ENCODE data around the gene ADRA2B. TPM values are rescaled to one million over a fixed set of nuclear protein-coding genes. Genes with fewer than 3 reads are reported as not detected.

Gene ADRA2B
- total RNA-seq, 2 experiments from 2014 or later = 0.52 TPM

GRCh38 chr2:96118698-96119388 lies 2.5 kb upstream of the ADRA2B start:
- no peak for DNase-seq
- no peak overlapping the region for H3K4me3 Mint-ChIP-seq
- peaks cover 33% of the 10 kb centered on the region for H3K27me3 Mint-ChIP-seq (ENCODE audit: low read depth)
- intact Hi-C loops (cut with micrococcal nuclease) = loop anchor here (5.0 kb wide), 1 partner anchor 112 kb away; no protein-coding TSS in a partner anchor
- CTCF ChIA-PET = interaction anchor here (0.8 to 4.8 kb wide), 10 partner anchors 12 to 126 kb away, joined by 3 to 43 read pairs (median 6); partner anchors contain the start of genes ANKRD36C and ASTL
- H3K9me3 Mint-ChIP-seq = no peaks in the 10 kb centered on the region
- no peaks in the 10 kb centered on the region for H3K36me3 Mint-ChIP-seq (ENCODE audit: low read depth)
- no peak overlapping the region for H3K27ac Mint-ChIP-seq
- peaks cover 8% of the 10 kb centered on the region for H3K4me1 Mint-ChIP-seq (ENCODE audit: low read depth)

- intact Hi-C loops (cut with micrococcal nuclease) = loop anchor here (1.0 to 5.0 kb wide), 2 partner anchors 111 to 126 kb away; no protein-coding TSS in a partner anchor
- Mint-ChIP-seq H3K4me3 (peak overlapping the region; percentile 50), H3K27me3 (ENCODE audit: low read depth) (peaks cover 33% of the 10 kb centered on the region), H3K27ac (no peak overlapping the region), H3K36me3 (ENCODE audit: low read depth) (no peaks in the 10 kb centered on the region), H3K9me3 (no peaks in the 10 kb centered on the region), H3K4me1 (ENCODE audit: low read depth) (peaks cover 8% of the 10 kb centered on the region)
- CTCF ChIA-PET = interaction anchor here (0.8 to 4.8 kb wide), 16 partner anchors 9 to 125 kb away, joined by 3 to 43 read pairs (median 6); partner anchors contain the start of genes ANKRD36C and ASTL
- no peak for DNase-seq
Observed at GRCh38 chr2:96117701-96118588, 1.6 kb upstream of the ADRA2B start.

- Mint-ChIP-seq H3K4me1 (ENCODE audit: low read depth) (peaks cover 8% of the 10 kb centered on the region), H3K27ac (no peak overlapping the region), H3K9me3 (no peaks in the 10 kb centered on the region), H3K4me3 (peak overlapping the region; percentile 72), H3K27me3 (ENCODE audit: low read depth) (peaks cover 32% of the 10 kb centered on the region), H3K36me3 (ENCODE audit: low read depth) (no peaks in the 10 kb centered on the region)
- DNase-seq = peak; percentile 54
- intact Hi-C loops (cut with micrococcal nuclease) = loop anchor here (1.0 to 5.0 kb wide), 2 partner anchors 110 to 125 kb away; no protein-coding TSS in a partner anchor
- CTCF ChIA-PET = interaction anchor here (0.6 to 4.8 kb wide), 19 partner anchors 8 to 607 kb away, joined by 3 to 43 read pairs (median 5); partner anchors contain the start of genes ANKRD36C, ASTL, DUSP2 and STARD7
Observed at GRCh38 chr2:96116879-96117533, 635 bp upstream of the ADRA2B start.

- CTCF ChIA-PET = interaction anchor here (0.5 to 4.8 kb wide), 11 partner anchors 9 to 123 kb away, joined by 3 to 43 read pairs (median 7); partner anchors contain the start of genes ANKRD36C, ASTL and STARD7
- H3K27me3 Mint-ChIP-seq (ENCODE audit: low read depth) = peaks cover 20% of the 10 kb centered on the region
- H3K4me1 Mint-ChIP-seq (ENCODE audit: low read depth) = peaks cover 8% of the 10 kb centered on the region
- no peaks in the 10 kb centered on the region for H3K9me3 Mint-ChIP-seq
- intact Hi-C loops (cut with micrococcal nuclease) = loop anchor here (5.0 kb wide), 1 partner anchor 109 kb away; no protein-coding TSS in a partner anchor
- H3K27ac Mint-ChIP-seq = no peak overlapping the region
- H3K36me3 Mint-ChIP-seq (ENCODE audit: low read depth) = no peaks in the 10 kb centered on the region
- peak overlapping the region; percentile 72 for H3K4me3 Mint-ChIP-seq
- DNase-seq = no peak
Observed at GRCh38 chr2:96115631-96116423, 544 bp downstream of the ADRA2B start.

- H3K4me1 Mint-ChIP-seq (ENCODE audit: low read depth) = peaks cover 8% of the 10 kb centered on the region
- CTCF ChIA-PET = interaction anchor here (1.9 to 4.8 kb wide), 2 partner anchors 24 to 60 kb away, joined by 7 to 43 read pairs; partner anchors contain the start of gene ASTL
- H3K9me3 Mint-ChIP-seq = no peaks in the 10 kb centered on the region
- no peaks in the 10 kb centered on the region for H3K36me3 Mint-ChIP-seq (ENCODE audit: low read depth)
- H3K4me3 Mint-ChIP-seq = peak overlapping the region; percentile 72
- no peak overlapping the region for H3K27ac Mint-ChIP-seq
- intact Hi-C loops (cut with micrococcal nuclease) = loop anchor here (5.0 kb wide), 1 partner anchor 108 kb away; no protein-coding TSS in a partner anchor
- DNase-seq = no peak
- peaks cover 13% of the 10 kb centered on the region for H3K27me3 Mint-ChIP-seq (ENCODE audit: low read depth)
Observed at GRCh38 chr2:96114903-96115581, 1.3 kb downstream of the ADRA2B start.

GRCh38 chr2:96114546-96114902 lies 1.8 kb downstream of the ADRA2B start:
- intact Hi-C loops (cut with micrococcal nuclease) = no loop called here
- Mint-ChIP-seq H3K36me3 (ENCODE audit: low read depth) (no peaks in the 10 kb centered on the region), H3K27ac (no peak overlapping the region), H3K4me3 (no peak overlapping the region), H3K27me3 (ENCODE audit: low read depth) (peaks cover 11% of the 10 kb centered on the region), H3K9me3 (no peaks in the 10 kb centered on the region), H3K4me1 (ENCODE audit: low read depth) (peaks cover 8% of the 10 kb centered on the region)
- CTCF ChIA-PET = interaction anchor here (1.9 kb wide), 1 partner anchor 24 kb away, joined by 7 read pairs; the partner anchor contains the start of gene ASTL
- no peak for DNase-seq

GRCh38 chr2:96113951-96114350 lies 2.4 kb downstream of the ADRA2B start:
- intact Hi-C loops (cut with micrococcal nuclease) = loop anchor here (2.0 kb wide), 1 partner anchor 153 kb away; the partner anchor contains the start of gene CIAO1
- no peak overlapping the region for H3K27ac Mint-ChIP-seq
- H3K27me3 Mint-ChIP-seq (ENCODE audit: low read depth) = peaks cover 11% of the 10 kb centered on the region
- no peaks in the 10 kb centered on the region for H3K9me3 Mint-ChIP-seq
- peaks cover 8% of the 10 kb centered on the region for H3K4me1 Mint-ChIP-seq (ENCODE audit: low read depth)
- no peak for DNase-seq
- H3K4me3 Mint-ChIP-seq = no peak overlapping the region
- CTCF ChIA-PET = interaction anchor here (0.7 to 1.9 kb wide), 3 partner anchors 25 to 121 kb away, joined by 3 to 17 read pairs (median 7); partner anchors contain the start of gene ASTL
- no peaks in the 10 kb centered on the region for H3K36me3 Mint-ChIP-seq (ENCODE audit: low read depth)

- peaks cover 8% of the 10 kb centered on the region for H3K4me1 Mint-ChIP-seq (ENCODE audit: low read depth)
- H3K27me3 Mint-ChIP-seq (ENCODE audit: low read depth) = peaks cover 9% of the 10 kb centered on the region
- no peaks in the 10 kb centered on the region for H3K9me3 Mint-ChIP-seq
- no peaks in the 10 kb centered on the region for H3K36me3 Mint-ChIP-seq (ENCODE audit: low read depth)
- intact Hi-C loops (cut with micrococcal nuclease) = loop anchor here (2.0 kb wide), 1 partner anchor 153 kb away; the partner anchor contains the start of gene CIAO1
- DNase-seq = peak; percentile 47
- H3K4me3 Mint-ChIP-seq = no peak overlapping the region
- no peak overlapping the region for H3K27ac Mint-ChIP-seq
- CTCF ChIA-PET = interaction anchor here (0.7 to 1.9 kb wide), 3 partner anchors 26 to 121 kb away, joined by 3 to 17 read pairs (median 7); partner anchors contain the start of gene ASTL
Observed at GRCh38 chr2:96113367-96113677, 3.0 kb downstream of the ADRA2B start.

- CTCF ChIA-PET = interaction anchor here (0.7 to 1.7 kb wide), 2 partner anchors 62 to 120 kb away, joined by 3 to 17 read pairs; no protein-coding TSS in a partner anchor
- peaks cover 7% of the 10 kb centered on the region for H3K4me1 Mint-ChIP-seq (ENCODE audit: low read depth)
- DNase-seq = no peak
- intact Hi-C loops (cut with micrococcal nuclease) = loop anchor here (2.0 kb wide), 1 partner anchor 154 kb away; the partner anchor contains the start of gene CIAO1
- H3K4me3 Mint-ChIP-seq = no peak overlapping the region
- H3K27me3 Mint-ChIP-seq (ENCODE audit: low read depth) = peaks cover 6% of the 10 kb centered on the region
- no peaks in the 10 kb centered on the region for H3K9me3 Mint-ChIP-seq
- H3K27ac Mint-ChIP-seq = no peak overlapping the region
- H3K36me3 Mint-ChIP-seq (ENCODE audit: low read depth) = no peaks in the 10 kb centered on the region
Observed at GRCh38 chr2:96112501-96113366, 3.6 kb downstream of the ADRA2B start.

Measured in activated naive CD4-positive, alpha-beta T cell treated with anti-CD3 and anti-CD28 coated beads for 36 hours (primary cell).